ENCODE results near the gene SOSTDC1.

DNA sequence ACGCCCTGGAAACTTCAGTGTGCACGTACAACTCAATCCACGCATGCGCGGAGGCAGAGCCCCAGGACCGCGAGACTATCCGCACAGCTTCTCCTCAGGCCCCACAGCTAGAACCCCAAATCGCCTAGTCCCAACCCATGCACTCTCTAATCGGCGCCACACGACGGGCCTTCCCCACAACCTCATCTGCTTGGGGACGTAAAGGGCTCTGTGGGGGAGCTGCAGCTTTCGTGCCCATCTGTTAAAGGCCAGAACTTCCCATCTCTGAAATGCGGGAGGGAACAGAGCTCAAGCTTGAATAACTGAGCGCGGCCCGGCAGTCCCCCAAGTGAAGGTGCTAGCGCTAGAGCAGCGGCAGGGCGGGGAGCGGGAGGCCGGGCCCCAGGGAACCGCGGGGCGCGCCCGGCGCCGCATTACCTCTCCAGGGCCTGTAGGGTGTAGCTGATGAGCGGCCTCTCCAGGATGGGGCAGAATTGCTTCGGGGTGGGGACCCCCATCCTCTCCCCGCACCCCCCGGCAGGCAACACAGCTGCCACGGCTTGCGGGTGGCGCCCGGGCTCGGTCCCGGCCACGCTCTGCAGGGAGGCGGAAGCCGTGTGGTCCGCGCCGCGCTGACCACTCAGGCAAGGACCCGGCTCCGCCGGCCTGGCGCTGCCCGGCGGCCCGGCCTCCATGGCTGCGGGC is 44.7 kb downstream of the SOSTDC1 start:
- TF ChIP-seq, protein P1, sequence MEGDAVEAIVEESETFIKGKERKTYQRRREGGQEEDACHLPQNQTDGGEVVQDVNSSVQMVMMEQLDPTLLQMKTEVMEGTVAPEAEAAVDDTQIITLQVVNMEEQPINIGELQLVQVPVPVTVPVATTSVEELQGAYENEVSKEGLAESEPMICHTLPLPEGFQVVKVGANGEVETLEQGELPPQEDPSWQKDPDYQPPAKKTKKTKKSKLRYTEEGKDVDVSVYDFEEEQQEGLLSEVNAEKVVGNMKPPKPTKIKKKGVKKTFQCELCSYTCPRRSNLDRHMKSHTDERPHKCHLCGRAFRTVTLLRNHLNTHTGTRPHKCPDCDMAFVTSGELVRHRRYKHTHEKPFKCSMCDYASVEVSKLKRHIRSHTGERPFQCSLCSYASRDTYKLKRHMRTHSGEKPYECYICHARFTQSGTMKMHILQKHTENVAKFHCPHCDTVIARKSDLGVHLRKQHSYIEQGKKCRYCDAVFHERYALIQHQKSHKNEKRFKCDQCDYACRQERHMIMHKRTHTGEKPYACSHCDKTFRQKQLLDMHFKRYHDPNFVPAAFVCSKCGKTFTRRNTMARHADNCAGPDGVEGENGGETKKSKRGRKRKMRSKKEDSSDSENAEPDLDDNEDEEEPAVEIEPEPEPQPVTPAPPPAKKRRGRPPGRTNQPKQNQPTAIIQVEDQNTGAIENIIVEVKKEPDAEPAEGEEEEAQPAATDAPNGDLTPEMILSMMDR (IDR thresholded peaks at IDR 0.05; ENCODE audit: poor library complexity, severe bottlenecking), result peak; percentile 63
- TF ChIP-seq EZH2 (IDR thresholded peaks at IDR 0.05; ENCODE audit: borderline replicate concordance, insufficient read depth, low read length, poor library complexity, severe bottlenecking) (no peak), POLR2AphosphoS5 (IDR thresholded peaks at IDR 0.05) (peak; percentile 78), TAF1 (IDR thresholded peaks at IDR 0.05; ENCODE audit: low read depth) (no peak)
- TF ChIP-seq, protein P2, sequence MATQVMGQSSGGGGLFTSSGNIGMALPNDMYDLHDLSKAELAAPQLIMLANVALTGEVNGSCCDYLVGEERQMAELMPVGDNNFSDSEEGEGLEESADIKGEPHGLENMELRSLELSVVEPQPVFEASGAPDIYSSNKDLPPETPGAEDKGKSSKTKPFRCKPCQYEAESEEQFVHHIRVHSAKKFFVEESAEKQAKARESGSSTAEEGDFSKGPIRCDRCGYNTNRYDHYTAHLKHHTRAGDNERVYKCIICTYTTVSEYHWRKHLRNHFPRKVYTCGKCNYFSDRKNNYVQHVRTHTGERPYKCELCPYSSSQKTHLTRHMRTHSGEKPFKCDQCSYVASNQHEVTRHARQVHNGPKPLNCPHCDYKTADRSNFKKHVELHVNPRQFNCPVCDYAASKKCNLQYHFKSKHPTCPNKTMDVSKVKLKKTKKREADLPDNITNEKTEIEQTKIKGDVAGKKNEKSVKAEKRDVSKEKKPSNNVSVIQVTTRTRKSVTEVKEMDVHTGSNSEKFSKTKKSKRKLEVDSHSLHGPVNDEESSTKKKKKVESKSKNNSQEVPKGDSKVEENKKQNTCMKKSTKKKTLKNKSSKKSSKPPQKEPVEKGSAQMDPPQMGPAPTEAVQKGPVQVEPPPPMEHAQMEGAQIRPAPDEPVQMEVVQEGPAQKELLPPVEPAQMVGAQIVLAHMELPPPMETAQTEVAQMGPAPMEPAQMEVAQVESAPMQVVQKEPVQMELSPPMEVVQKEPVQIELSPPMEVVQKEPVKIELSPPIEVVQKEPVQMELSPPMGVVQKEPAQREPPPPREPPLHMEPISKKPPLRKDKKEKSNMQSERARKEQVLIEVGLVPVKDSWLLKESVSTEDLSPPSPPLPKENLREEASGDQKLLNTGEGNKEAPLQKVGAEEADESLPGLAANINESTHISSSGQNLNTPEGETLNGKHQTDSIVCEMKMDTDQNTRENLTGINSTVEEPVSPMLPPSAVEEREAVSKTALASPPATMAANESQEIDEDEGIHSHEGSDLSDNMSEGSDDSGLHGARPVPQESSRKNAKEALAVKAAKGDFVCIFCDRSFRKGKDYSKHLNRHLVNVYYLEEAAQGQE (IDR thresholded peaks at IDR 0.05; ENCODE audit: borderline replicate concordance), result no peak
